Fibroblast of villous mesenchyme (primary cell): ENCODE measurements around the gene PGA5. TPM values are rescaled to one million over a fixed set of nuclear protein-coding genes. Genes with fewer than 3 reads are reported as not detected.
"Not testable (repeated sequence)": the region's sequence is repeated elsewhere in the genome, so short reads cannot be mapped to it uniquely, and the experiment has no call there.

Source experiments
- DNase-seq: peaks from one replicate; pipeline ENCODE4 v3.0.0-alpha.2; 2010; ENCODE audit warnings: low read depth
- H3K4me3 ChIP-seq: 2 replicates; pipeline ENCODE4 v1.5.1; 2011; ENCODE audit warnings: low read depth, mild to moderate bottlenecking, low read length
- total RNA-seq: library from RNA; depleted of rRNA; stranded (reverse); fragments of >200 nt; gene quantifications from 2 replicates; pipeline ENCODE4 v1.2.3, GENCODE V29; 2012
- TF ChIP-seq, protein P1 (sequence below): IDR thresholded peaks from 2 replicates; pipeline ENCODE4 v1.5.1; 2012; ENCODE audit warnings: low read depth, mild to moderate bottlenecking, low read length; ENCODE audit not compliant: insufficient read depth

PGA5 gene
- total RNA-seq, 1 donor, result not detected

DNA sequence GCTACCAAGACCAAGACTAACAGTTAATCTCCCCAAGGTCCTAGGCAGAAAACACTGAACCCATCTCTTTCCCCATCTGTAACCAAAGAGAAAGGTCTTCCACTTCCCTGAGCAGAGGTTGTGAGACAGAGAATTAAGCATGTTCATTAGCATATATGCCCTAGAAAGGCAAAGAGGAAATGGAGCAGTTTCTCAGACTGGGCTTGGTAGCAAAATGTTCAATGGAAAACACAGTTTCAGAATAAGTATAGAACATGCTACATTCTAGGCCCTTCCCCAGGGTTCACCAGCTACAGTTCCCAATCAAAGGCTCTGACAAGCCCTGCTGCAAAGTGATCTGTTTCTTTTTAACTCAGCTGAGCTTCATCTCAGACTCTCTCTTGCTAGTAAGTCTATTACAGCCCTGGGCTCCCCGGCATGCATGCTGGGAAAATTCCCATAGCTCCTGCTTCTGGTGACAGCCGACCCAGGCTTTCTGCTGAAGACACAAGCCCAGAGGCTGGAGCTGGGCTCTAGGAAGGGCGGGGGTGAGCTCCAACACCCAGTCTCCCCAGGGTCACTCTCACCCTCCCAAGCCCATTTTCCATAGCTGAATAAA lies 8.3 kb upstream of the PGA5 start:
- not testable (repeated sequence) for DNase-seq, H3K4me3 ChIP-seq

DNA sequence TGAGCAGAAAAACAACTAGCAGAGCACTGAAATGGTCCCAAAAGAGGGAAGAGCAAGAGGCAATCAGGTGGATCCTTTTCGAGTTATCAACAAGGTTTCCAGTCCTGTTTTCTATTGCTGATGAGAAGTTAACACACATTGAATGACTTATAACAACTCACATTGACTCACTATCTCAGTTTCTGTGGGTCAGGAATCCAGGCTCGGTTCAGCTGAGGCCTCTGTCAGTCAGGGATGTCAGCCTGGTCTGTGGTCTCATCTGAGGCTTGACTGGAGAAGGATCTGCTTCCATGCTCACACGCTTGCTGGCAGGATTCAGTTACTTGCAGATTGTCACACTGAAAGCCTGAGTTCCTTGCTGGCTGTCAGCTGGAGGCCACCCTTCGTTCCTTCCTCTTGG lies 3.8 kb upstream of the PGA5 start:
- not testable (repeated sequence) for DNase-seq, H3K4me3 ChIP-seq

DNA sequence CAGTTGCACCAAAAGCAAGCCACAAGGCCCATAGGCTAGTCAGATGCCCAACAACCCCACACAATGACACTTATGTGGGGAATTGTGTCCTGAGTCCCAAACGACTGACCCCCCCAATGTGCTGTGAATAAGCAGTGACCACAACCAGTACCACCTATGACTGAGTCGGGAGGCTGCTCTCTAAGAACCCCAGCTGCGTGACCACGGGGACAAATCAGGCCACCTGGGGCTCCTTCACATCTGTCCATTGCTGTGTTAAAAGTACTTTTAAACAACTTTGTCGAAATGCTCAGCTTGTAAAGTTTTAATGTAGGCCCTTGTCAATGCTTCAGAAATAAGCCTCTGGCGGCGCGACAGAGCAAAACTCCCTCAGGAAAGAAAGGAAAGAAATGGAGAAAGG lies 687 bp upstream of the PGA5 start:
- not testable (repeated sequence) for H3K4me3 ChIP-seq, DNase-seq

DNA sequence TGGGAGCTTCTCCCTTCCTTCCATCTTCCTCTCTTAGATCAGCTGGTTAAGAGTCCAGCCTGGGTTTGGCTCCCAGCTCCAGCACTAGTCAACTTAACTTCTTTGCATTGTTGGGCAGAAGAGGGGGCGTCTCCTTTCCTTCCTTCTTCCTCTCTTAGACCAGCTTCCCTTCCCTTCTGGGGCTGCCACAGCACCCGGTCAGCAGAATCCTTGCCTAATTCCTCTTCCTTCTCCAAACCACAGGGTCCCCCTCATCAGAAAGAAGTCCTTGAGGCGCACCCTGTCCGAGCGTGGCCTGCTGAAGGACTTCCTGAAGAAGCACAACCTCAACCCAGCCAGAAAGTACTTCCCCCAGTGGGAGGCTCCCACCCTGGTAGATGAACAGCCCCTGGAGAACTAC lies 551 bp downstream of the PGA5 start:
- not testable (repeated sequence) for DNase-seq, H3K4me3 ChIP-seq

DNA sequence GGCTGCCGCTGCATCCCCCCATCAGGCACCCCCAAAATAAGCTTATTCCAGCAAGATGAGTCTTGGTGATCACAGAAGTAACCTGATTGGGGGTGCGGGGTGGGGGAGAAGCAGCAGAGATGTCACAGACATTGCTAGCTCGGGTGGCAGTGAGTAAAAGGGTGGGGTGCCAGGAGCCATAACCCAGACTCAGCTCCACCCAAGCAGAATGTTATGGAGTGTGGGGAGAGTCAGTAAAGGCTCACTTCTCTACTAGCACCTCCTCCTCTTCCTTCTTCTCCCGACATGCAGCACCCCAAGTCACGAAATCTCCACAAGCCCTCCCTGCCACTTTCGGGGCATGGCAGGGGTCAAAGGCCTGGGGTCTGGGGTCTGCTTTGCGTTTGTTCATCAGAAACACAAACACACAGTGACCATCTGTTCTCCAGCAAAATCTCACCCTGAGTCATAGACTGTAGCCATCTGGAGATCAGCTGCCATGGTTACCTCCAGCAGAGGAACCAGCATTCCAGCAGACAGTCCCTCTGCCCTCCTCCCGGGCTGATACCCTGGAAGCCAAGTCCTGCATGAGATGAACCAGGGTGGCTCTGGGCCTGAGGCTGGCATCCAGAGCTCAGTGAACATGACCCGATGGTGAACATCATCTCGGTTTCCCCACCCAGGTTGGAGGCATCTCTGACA lies 4.4 kb downstream of the PGA5 start:
- H3K4me3 ChIP-seq, DNase-seq: not testable (repeated sequence)

DNA sequence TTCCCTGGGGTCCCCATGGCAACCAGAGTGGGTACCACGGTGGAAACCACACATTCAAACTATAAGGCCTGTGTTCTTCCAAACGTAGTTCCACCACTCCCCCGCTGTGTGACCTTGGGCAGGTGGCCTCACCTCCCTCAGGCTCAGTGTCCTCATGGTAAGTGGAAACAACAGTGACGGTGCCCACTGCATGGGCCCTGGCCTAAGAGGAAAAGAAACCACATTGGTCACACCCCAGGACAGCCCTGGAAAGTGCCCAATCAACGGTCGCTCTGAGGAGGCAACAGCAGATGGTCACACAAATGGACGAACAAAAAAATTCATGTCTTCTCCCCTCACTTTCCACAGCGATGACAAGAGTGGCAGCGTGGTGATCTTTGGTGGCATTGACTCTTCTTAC lies 7.1 kb downstream of the PGA5 start:
- not testable (repeated sequence) for DNase-seq, H3K4me3 ChIP-seq

DNA sequence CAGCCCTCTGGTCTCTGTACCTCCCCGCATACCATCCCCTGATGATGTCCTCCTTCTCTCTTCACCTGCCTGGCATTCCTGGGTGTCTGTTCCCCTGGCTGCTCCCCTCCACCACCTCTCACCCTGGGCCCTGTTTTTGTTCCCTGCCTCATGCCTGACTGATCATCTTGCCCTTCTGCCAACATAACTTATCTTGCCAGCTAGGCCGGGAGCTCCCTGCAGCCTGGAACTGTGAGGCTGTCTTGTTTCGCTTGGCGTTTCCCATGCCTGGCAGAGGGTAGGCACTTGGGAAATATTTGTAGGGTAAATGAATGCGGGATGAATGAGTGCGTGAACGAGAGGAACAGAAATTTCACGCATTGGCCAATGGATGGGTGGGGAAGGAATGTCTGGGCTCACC lies 8.2 kb downstream of the PGA5 start:
- not testable (repeated sequence) for H3K4me3 ChIP-seq, DNase-seq

DNA sequence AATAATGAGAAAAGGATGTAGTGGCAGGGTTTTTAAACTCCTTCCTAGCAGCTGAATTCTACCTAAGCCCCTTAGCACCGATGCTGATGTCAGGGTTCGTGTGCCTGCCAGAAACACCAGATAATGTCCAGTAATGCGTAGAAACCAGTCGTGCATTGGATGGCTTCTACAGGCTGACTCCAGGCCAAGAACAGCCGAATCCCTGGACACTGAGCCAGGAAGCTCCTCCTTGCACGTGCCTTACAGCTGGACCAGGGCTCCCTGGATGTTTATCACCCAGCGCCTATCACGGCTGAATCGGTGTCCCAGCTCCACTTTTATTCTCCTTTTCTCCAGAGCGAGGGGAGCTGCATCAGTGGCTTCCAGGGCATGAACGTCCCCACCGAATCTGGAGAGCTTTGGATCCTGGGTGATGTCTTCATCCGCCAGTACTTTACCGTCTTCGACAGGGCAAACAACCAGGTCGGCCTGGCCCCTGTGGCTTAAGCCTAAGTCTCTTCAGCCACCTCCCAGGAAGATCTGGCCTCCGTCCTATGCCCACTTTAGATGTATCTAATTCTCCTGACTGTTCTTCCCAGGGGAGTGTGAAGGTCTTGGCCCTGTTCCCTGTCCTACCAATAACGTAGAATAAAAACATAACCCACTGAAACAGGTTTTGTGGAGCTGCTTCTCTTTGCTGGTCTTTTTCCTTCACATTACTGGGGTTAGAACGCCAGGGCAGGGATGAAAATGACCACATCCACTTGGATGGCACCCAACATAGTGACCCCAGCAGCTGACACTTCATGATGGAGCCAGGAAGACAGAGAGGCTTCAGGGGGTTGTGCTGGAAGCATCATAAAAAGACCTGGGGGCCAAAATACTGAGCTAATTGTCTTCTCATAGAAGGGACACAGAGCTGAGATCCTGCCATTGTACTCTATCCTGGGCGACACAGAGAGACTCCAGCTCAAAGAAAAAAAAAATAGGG lies 10.1 kb downstream of the PGA5 start:
- DNase-seq, result peak; percentile 26
- not testable (repeated sequence) for H3K4me3 ChIP-seq

DNA sequence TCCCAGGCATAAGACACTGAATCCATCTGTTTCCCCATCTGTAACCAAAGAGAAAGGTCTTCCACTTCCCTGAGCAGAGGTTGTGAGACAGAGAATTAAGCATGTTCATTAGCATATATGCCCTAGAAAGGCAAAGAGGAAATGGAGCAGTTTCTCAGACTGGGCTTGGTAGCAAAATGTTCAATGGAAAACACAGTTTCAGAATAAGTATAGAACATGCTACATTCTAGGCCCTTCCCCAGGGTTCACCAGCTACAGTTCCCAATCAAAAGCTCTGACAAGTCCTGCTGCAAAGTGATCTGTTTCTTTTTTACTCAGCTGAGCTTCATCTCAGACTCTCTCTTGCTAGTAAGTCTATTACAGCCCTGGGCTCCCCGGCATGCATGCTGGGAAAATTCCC lies 11.4 kb downstream of the PGA5 start:
- not testable (repeated sequence) for DNase-seq, H3K4me3 ChIP-seq

DNA sequence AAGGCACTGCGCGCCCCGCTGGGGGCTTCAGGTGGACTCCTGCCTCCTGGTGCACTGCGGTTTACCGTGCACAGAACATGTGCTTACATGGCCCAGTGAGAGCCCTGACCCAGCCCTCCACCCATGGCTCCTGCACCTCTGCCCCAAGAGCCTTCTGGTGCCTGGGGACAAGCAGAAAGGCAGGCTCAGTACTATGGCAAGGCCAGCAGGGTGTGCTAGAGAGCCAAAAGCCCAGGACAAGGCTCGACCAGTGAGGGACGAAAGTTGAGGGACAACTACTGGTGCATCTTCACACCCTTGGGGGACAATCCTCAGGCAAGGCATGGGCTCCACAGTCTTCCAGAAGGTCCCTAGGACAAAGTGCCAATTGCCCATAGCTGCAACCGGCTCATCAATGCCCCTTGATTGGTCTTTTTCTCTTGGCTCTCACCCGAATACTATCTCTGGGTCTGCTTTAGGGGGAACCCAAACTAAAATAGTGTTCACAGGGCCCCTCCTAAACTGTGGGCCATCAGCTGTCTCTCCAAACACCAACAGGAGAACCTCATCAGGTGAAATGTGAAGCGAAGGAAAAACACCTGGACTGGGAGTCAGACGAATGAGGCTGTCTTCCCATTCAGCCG lies 13.5 kb downstream of the PGA5 start:
- H3K4me3 ChIP-seq, result no peak overlapping the region
- DNase-seq, result peak; percentile 56
- TF ChIP-seq, protein P1, sequence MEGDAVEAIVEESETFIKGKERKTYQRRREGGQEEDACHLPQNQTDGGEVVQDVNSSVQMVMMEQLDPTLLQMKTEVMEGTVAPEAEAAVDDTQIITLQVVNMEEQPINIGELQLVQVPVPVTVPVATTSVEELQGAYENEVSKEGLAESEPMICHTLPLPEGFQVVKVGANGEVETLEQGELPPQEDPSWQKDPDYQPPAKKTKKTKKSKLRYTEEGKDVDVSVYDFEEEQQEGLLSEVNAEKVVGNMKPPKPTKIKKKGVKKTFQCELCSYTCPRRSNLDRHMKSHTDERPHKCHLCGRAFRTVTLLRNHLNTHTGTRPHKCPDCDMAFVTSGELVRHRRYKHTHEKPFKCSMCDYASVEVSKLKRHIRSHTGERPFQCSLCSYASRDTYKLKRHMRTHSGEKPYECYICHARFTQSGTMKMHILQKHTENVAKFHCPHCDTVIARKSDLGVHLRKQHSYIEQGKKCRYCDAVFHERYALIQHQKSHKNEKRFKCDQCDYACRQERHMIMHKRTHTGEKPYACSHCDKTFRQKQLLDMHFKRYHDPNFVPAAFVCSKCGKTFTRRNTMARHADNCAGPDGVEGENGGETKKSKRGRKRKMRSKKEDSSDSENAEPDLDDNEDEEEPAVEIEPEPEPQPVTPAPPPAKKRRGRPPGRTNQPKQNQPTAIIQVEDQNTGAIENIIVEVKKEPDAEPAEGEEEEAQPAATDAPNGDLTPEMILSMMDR, result peak; percentile 89

DNA sequence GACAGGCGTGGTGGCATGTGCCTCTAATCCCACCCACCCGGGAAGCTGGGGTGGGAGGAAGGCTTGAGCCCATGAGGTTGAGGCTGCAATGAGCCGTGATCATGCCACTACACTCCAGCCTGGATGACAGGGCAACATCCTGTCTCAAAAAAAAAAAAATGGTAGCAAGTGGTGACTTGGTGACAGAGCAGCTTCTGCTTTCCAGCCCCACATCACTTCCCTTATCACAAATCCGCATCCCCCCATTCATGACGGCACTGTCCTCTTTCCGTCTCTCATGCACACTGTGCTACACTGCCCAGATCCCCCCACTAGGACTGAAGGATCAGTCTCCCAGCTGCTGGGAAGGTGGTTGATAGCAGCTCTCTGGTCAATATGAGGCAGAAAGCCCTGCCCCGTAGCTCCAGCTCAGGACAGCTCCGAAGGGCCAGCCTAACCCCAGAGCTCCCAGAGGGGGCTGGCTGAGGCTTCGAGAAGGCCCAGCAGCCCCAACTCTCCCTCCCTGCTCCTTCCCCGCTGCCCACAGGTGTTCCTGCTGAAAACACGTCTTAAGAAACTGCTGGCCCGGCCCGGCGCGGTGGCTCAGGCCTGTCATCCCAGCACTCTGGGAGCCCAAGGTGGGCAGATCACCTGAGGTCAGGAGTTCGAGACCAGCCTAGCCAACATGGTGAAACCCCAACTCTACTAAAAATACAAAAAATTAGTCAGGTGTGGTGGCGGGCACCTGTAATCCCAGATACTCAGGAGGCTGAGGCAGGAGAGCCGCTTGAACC lies 15.9 kb downstream of the PGA5 start:
- H3K4me3 ChIP-seq, result no peak overlapping the region
- TF ChIP-seq, protein P1, result no peak
- no peak for DNase-seq
